Measurements from ENCODE around the gene PRR11.
A peak's percentile ranks its signal among the peaks of the same experiment; 100 is the strongest.
"Not testable (repeated sequence)": the region's sequence is repeated elsewhere in the genome, so short reads cannot be mapped to it uniquely, and the experiment has no call there.

PRR11 gene

GRCh38 chr17:59220328-59221158 lies 65.0 kb downstream of the PRR11 start, which contains the start of gene GDPD1:
Gene GDPD1 (plus strand): TSS chr17:59220511. CDS start chr17:59220610, 99 bp downstream.
- DNase-seq (ENCODE audit: low read depth), result peak; percentile 95

GRCh38 chr17:59221159-59221847 lies 65.8 kb downstream of the PRR11 start:
- no peak for DNase-seq (ENCODE audit: low read depth)

- DNase-seq (ENCODE audit: low read depth), result no peak
Measured at GRCh38 chr17:59223813-59224212, 68.3 kb downstream of the PRR11 start.

GRCh38 chr17:59228588-59228987 lies 73.0 kb downstream of the PRR11 start:
- DNase-seq (ENCODE audit: low read depth), result not testable (repeated sequence)

GRCh38 chr17:59230764-59231163 lies 75.2 kb downstream of the PRR11 start:
- no peak for DNase-seq (ENCODE audit: low read depth)

GRCh38 chr17:59234631-59235030 lies 79.1 kb downstream of the PRR11 start:
- no peak for DNase-seq (ENCODE audit: low read depth)

- no peak for DNase-seq (ENCODE audit: low read depth)
Measured at GRCh38 chr17:59238906-59239305, 83.4 kb downstream of the PRR11 start.

GRCh38 chr17:59244081-59244480 lies 88.5 kb downstream of the PRR11 start:
- DNase-seq (ENCODE audit: low read depth), result no peak
